ENCODE results near the gene MRPL22.
"Not testable (repeated sequence)": the region's sequence is repeated elsewhere in the genome, so short reads cannot be mapped to it uniquely, and the experiment has no call there.

Gene MRPL22

GRCh38 chr5:154962494-154962893 lies 21.6 kb downstream of the MRPL22 start:
- no peak overlapping the region for H3K4me3 ChIP-seq (ENCODE audit: low read length)
- TF ChIP-seq ZNF274 (IDR thresholded peaks at IDR 0.05; ENCODE audit: low read depth, low read length): no peak

- no peak for TF ChIP-seq ZNF274 (IDR thresholded peaks at IDR 0.05; ENCODE audit: low read depth, low read length)
- no peak overlapping the region for H3K4me3 ChIP-seq (ENCODE audit: low read length)
Measured at GRCh38 chr5:154966081-154966841, 25.4 kb downstream of the MRPL22 start.

GRCh38 chr5:154966874-154967273 lies 26.0 kb downstream of the MRPL22 start:
- H3K4me3 ChIP-seq (ENCODE audit: low read length): no peak overlapping the region
- no peak for TF ChIP-seq ZNF274 (IDR thresholded peaks at IDR 0.05; ENCODE audit: low read depth, low read length)

GRCh38 chr5:154967421-154968024 lies 26.6 kb downstream of the MRPL22 start:
- no peak overlapping the region for H3K4me3 ChIP-seq (ENCODE audit: low read length)
- TF ChIP-seq ZNF274 (IDR thresholded peaks at IDR 0.05; ENCODE audit: low read depth, low read length): no peak

- H3K4me3 ChIP-seq (ENCODE audit: low read length): no peak overlapping the region
- TF ChIP-seq ZNF274 (IDR thresholded peaks at IDR 0.05; ENCODE audit: low read depth, low read length): no peak
Measured at GRCh38 chr5:154968953-154969352, 28.1 kb downstream of the MRPL22 start.

GRCh38 chr5:154970759-154971158 lies 29.9 kb downstream of the MRPL22 start:
- no peak overlapping the region for H3K4me3 ChIP-seq (ENCODE audit: low read length)
- TF ChIP-seq ZNF274 (IDR thresholded peaks at IDR 0.05; ENCODE audit: low read depth, low read length): no peak

- no peak for TF ChIP-seq ZNF274 (IDR thresholded peaks at IDR 0.05; ENCODE audit: low read depth, low read length)
- H3K4me3 ChIP-seq (ENCODE audit: low read length): no peak overlapping the region
Measured at GRCh38 chr5:154971501-154971900, 30.6 kb downstream of the MRPL22 start.

GRCh38 chr5:154972476-154973080 lies 31.7 kb downstream of the MRPL22 start:
- no peak overlapping the region for H3K4me3 ChIP-seq (ENCODE audit: low read length)
- no peak for TF ChIP-seq ZNF274 (IDR thresholded peaks at IDR 0.05; ENCODE audit: low read depth, low read length)

- H3K4me3 ChIP-seq (ENCODE audit: low read length): not testable (repeated sequence)
Measured at GRCh38 chr5:154976082-154976481, 35.2 kb downstream of the MRPL22 start.

GRCh38 chr5:154977409-154977808 lies 36.5 kb downstream of the MRPL22 start:
- no peak overlapping the region for H3K4me3 ChIP-seq (ENCODE audit: low read length)
- no peak for TF ChIP-seq ZNF274 (IDR thresholded peaks at IDR 0.05; ENCODE audit: low read depth, low read length)

- not testable (repeated sequence) for H3K4me3 ChIP-seq (ENCODE audit: low read length)
Measured at GRCh38 chr5:154978294-154978693, 37.4 kb downstream of the MRPL22 start.

- H3K4me3 ChIP-seq (ENCODE audit: low read length): no peak overlapping the region
- no peak for TF ChIP-seq ZNF274 (IDR thresholded peaks at IDR 0.05; ENCODE audit: low read depth, low read length)
Measured at GRCh38 chr5:154984946-154985516, 44.2 kb downstream of the MRPL22 start.

GRCh38 chr5:154986151-154986550 lies 45.3 kb downstream of the MRPL22 start:
- TF ChIP-seq ZNF274 (IDR thresholded peaks at IDR 0.05; ENCODE audit: low read depth, low read length): no peak

GRCh38 chr5:154989626-154990025 lies 48.8 kb downstream of the MRPL22 start:
- H3K4me3 ChIP-seq (ENCODE audit: low read length): no peak overlapping the region
- TF ChIP-seq ZNF274 (IDR thresholded peaks at IDR 0.05; ENCODE audit: low read depth, low read length): no peak

More at GRCh38 chr5:154986151-154986550, 45.3 kb downstream of the MRPL22 start:
- no peak overlapping the region for H3K4me3 ChIP-seq (ENCODE audit: low read length)

GRCh38 chr5:154993461-154993860 lies 52.6 kb downstream of the MRPL22 start:
- H3K4me3 ChIP-seq (ENCODE audit: low read length): no peak overlapping the region
- no peak for TF ChIP-seq ZNF274 (IDR thresholded peaks at IDR 0.05; ENCODE audit: low read depth, low read length)
